HG03066 (cell line): ENCODE results near the gene KRT33B.

Experiments
- ATAC-seq: cut with Tn5 transposase; IDR thresholded peaks from one replicate; pipeline ENCODE4 v1.9.1; 2021; ENCODE audit warnings: low read depth; ENCODE audit not compliant: unreplicated experiment

Gene KRT33B

DNA sequence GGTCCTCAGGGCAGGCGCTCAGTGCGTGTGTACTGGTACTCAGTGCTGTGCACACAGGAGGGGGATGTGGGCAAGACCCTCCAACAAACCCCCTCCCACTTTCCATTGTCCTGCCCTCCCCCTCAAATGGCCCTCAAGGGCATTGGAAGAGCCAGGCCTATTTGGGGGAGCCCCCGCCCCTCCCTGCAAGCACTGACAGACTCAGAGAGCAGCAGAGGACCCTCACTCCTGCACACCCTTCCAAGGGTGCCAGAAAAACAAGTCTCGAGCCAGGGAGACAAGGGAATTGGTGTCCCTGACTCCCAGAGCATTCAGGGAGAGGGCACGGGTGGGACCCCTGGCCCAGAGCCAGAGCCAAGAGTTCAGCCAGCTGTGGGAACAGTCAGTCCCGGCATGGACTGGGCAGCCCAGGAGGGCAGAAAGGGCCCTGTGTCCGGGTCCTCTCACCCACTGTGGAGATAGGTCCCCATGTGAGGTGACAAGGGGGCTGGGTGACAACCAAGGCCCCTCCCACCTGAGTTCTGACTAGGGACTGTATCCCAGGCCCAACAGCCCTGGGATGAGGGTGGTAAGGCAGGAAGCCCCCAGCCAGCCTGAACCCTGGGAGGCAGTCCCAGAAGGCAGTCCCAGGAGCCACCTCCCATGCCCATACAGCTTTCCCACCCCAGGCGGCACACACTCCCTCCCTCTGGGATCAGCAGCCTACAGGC, 42.0 kb downstream of the KRT33B start:
- no peak for ATAC-seq

DNA sequence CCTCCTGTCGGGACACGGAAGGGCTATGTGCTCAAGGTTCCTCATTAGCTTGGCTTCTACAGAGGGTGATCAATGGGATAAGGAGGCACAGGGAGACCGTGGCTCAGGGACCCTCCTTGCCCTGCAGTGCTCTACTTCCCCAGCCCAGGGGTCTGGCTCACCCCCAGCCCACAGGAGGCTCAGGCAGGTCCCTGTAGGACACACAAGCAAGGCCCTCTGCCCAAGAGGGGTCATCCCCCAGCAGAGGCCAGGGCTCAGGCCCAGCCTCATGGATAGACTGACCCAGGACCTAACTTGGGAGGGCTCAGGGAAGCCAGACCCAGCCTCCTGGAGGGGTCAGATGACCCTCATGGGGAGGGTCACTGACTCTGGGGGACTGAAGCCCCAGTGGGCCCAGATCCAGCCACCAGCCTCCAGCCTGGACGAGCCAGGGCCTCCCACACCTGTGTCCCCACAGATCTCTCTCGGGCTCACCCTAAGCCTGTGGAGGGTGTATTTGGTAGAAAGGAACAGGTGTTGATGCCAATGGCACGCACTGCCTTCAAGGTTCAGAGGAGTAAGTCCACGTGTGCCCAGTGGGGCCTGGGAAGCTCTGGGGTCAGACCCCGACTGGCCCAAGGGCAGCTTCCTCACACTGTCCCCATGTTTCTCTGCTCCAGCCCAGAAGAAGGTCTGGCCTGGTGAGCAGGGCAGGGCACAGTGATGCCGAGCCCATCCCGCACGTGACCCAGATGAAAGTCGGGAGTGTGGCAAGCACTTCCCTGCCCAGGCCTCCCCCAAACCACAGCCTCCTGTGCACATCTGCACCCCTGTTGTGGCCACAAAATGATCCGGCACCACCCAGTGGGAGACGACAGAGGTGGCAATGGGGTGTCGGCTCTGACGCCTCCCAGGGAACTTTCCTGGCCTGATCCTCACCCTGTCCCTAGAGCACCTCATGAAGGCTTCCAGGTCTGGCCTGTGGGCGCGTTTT, 43.2 kb downstream of the KRT33B start:
- no peak for ATAC-seq

DNA sequence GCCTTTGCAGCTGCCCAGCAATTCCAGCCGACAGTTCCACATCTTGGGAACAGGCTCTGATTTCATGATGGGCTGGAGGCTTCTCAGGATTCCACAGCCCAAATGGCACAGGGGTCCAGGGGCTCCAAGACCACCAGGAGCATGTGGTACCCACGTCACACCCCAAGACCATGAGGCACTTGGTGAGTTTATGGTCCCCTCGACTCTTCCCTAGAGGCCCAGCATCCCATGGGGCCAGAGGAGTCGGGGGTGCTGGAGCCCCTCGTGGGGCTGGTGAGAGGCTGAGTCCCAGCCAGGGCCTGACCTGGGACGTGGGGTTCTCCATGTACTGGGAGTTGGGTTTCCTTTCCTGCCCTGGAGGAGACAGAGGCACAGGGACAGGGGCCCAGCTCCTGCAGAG, 44.0 kb downstream of the KRT33B start:
- ATAC-seq: no peak

DNA sequence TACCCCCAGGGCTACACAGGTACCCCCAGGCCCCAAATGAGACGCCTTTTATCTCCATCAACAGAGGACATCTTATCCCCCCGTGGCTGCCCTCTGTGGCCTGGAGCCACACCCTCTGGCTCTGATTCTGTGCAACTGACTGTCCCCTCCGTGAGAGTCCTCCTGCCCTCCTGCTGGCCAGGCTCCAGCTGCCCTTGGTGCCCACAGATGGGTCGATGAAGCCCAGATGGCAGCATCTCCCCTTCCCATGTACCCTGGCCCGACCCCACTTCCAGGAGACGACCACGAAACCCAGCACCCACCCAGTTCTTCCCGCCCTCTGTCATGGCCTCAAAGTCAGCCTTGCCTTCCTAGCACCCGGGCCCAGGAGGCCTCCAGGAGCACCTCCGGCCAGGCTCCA, 44.5 kb downstream of the KRT33B start:
- no peak for ATAC-seq

DNA sequence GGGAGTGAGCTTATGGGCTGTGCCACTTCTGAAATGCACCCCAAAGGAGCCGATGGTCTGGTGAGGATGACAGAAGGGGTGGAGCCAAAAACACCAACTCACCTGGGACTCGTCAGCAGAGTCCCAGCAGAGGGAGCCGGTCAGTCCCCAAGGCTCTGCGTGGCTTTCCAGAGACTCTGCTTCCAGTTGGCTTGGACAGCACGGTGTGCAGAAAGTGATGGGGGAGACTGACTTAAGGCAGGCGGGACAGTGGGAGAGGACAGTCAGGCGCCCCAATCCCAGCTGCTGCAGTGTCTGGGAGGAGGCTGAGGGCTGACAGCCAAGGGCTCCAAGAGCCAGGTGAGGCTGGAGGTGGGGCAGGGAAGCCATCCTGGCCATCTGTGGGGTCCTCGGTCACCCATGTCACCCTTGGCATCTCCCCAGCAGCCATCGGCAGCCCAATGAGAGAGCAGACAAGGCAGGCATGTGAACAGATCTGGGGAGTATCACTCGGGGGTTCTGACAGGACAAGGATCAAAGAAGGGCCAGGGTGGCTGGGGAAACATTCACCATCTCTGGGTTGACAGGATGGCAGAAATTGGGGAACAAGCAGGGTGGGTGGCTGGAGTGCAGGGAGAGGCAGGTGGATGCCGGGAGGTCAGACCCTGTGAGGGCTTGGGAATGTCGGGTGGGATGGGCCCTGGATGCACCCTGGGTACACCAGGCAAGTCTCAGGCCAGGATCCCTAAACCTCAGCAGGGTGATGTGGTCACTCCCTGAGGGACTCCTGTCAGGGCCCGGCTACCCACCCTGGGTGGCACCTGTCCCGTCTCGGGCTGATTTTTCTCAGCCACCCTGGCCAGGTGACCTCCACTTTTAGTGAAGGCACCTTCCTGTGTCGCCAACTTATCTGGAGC, 45.2 kb downstream of the KRT33B start:
- no peak for ATAC-seq

DNA sequence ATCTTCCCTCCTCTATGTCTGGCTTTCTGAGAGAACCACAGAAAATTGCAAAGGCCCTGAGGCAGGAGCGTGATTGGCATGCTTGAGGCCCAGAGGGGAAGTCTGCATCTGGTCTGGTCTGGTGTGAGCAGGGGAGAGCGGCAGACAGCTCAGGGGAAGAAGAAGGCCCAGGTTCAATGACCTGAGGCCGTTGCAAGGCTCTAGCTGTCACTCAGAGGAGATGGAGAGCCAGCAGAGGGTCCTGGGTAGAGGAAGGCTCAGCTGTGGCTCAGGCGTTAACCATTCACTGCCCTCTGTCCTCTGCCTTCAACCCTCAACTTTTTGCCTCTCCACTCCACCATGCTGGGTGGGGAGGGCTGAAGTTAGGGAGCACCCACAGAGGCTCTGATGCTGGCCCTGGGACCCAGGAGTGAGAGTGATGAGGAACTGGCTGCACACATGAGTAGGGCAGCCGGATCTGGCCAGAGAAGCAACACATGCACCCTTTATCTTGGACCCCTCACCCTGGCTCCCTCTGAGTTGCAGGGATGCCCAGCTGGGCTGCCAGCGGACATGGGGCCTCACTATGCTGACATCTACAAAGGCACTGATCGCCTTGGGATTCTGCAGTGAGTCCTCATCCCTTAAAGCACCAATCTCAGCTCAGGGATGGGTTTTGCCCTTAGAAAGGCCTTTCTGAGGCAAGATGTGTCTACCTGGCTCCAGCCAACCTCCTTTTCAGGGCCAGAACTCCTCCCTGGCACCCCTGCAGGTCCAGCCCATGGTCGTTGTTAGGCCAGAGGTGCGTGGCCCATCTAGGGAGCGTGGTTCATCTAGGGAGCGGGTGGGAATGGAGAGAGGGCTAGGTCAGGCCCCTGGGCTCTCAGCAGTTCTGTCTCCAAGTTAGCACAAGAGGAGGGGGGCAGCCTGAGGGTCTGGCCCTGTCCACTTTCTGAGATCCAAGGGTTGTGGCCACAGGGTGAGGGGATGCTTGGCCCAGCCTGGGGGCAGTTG, 46.4 kb downstream of the KRT33B start:
- ATAC-seq: no peak

DNA sequence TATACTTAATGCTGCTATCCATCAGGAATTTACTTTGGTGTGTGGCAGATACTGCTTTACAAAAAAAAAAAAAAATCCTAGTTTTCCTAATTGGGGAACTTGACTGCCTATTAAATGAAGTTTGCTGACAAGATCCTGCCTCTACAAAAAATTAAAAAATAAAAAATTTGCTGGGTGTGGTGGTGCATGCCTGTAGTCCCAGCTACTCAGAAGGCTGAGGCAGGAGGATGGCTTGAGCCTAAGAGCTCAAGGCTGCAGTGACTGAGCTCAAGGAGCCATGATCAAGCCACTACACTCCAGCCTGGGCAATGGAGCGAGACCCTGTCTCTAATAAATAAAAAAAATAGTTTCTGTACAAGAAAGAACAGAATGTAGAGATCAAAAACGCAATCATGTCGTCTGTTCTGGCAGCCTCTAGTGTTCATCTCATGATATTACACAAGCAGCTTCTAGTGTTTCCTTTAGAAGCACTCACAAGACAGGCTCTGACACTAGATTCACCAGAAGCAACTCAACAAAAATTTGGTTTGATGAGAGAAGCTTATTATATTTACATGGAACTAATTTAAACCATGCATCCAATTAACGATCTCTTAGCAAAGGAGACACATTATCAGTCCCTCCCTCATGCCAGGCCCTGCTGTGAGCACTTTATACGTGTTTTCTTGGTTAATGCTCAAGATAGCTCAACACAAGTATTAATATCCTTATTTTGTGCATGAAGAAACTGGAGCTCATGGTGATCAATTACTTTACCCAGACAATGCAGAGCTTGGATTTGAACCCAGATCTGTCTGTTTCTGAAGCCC, 47.3 kb downstream of the KRT33B start:
- no peak for ATAC-seq

DNA sequence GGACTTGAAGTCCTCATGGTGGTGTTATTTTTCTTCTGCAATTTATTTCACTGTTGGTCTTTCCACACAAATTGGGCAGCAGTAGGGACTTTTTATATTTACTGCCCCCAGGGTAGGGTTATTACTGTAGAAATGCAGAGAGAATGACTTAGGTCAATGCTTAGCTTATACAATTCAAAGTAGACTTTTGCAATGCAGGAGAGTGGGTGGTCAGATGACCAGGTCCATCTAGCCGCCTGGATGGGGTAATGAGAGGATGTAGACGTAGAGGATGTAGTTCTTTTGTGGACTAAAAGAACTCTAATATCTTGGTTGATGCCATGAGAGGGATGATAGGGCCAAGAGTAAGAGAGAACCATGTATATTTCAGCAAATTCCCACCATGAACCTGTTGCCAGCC, 51.4 kb downstream of the KRT33B start:
- no peak for ATAC-seq

DNA sequence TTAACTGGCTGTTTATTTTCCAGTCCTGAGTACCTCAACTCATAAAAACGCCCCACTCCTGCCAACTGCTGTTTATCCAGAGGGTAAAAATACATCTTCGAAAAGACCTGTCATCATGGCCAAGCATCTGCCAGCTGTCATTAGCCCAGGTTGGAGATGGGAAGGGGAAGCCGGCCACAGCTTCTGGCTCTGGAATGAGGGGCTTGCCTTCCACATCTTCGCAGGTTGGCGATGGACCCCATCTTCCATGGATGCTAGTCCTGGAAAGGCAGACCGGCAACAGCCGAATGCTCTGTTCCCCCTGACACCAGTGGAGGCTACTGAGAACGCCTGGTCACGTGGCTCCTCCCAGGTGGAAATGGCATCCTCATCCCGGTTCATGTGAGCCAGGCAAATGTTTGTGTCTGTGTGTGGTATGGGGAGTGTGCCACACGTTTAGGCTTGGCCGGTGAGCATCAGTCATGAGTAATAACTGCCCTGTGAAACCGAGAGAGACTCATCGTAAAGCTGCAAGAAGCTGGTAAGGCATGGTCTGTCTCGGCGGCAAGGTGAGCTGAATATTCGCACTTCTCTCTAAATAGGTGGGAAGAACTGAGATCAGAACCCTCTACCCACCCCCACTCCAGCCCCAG, 53.7 kb downstream of the KRT33B start:
- no peak for ATAC-seq

DNA sequence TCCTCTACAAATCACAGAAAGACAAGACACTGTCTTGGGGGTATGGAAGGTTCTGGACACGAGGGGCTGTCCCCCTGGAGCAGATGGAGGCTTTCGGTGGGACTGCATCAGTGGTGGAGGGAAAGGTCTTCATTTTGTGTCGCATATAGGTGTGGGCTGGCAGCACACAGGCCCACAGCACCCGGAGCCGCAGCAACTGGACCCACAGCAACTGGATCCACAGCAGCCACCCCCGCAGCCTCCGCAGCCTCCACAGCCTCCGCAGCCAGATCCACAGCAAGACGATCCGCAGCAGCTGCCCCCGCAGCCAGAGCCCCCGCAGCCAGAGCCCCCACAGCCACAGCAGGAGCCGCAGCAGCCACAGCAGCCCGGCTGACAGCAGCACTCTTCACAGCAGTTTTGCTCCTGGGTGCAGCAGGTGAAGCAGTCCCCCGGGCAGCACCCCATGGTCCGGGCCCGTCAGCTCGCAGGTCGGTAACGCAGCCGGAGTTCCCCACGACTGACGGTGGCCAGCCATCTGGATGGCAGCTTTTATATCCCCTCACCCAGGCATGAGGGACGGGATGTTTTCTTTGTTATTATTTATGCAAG, 54.3 kb downstream of the KRT33B start, which contains the start of gene KRTAP17-1:
Gene KRTAP17-1 (minus strand): TSS at position 507 of the 591 bp plus-strand sequence. CDS start 60 bp downstream, at position 447.
- no peak for ATAC-seq
